ENCODE results near the gene ESD. TPM values are rescaled to one million over a fixed set of nuclear protein-coding genes. Genes with fewer than 3 reads are reported as not detected.

The ESD gene
- total RNA-seq, 1 donor from 2014 or later, result 109 TPM

- no peaks in the 10 kb centered on the region for H3K4me1 Mint-ChIP-seq
- DNase-seq (ENCODE audit: low spot score in 2 of 2, unreplicated experiment in 2 of 2), result no peak
- no peaks in the 10 kb centered on the region for H3K36me3 Mint-ChIP-seq
- H3K4me3 Mint-ChIP-seq, result no peak overlapping the region
- no peaks in the 10 kb centered on the region for H3K27me3 Mint-ChIP-seq (ENCODE audit: low read depth)
- H3K27ac Mint-ChIP-seq, result no peak overlapping the region
- TF ChIP-seq CTCF (IDR thresholded peaks at IDR 0.05; ENCODE audit: unreplicated experiment), result no peak
- H3K9me3 Mint-ChIP-seq, result no peaks in the 10 kb centered on the region
Observed at GRCh38 chr13:46803586-46803985, 6.6 kb upstream of the ESD start.

- H3K36me3 Mint-ChIP-seq, result no peaks in the 10 kb centered on the region
- H3K27ac Mint-ChIP-seq, result no peak overlapping the region
- no peak for DNase-seq (ENCODE audit: low spot score in 2 of 2, unreplicated experiment in 2 of 2)
- no peaks in the 10 kb centered on the region for H3K27me3 Mint-ChIP-seq (ENCODE audit: low read depth)
- no peak overlapping the region for H3K4me3 Mint-ChIP-seq
- no peaks in the 10 kb centered on the region for H3K9me3 Mint-ChIP-seq
- H3K4me1 Mint-ChIP-seq, result peaks cover 10% of the 10 kb centered on the region
- no peak for TF ChIP-seq CTCF (IDR thresholded peaks at IDR 0.05; ENCODE audit: unreplicated experiment)
Observed at GRCh38 chr13:46801858-46802257, 4.9 kb upstream of the ESD start.

GRCh38 chr13:46799139-46799538, 2.2 kb upstream of the ESD start:
- Mint-ChIP-seq H3K4me1 (peaks cover 22% of the 10 kb centered on the region), H3K36me3 (peaks cover 1% of the 10 kb centered on the region), H3K27me3 (ENCODE audit: low read depth) (no peaks in the 10 kb centered on the region), H3K4me3 (no peak overlapping the region), H3K27ac (no peak overlapping the region), H3K9me3 (no peaks in the 10 kb centered on the region)
- no peak for TF ChIP-seq CTCF (IDR thresholded peaks at IDR 0.05; ENCODE audit: unreplicated experiment)
- DNase-seq (ENCODE audit: low spot score in 2 of 2, unreplicated experiment in 2 of 2), result no peak

- Mint-ChIP-seq H3K27ac (peak overlapping the region; percentile 95), H3K4me1 (peaks cover 25% of the 10 kb centered on the region), H3K9me3 (no peaks in the 10 kb centered on the region), H3K4me3 (peak overlapping the region; percentile 87), H3K27me3 (ENCODE audit: low read depth) (no peaks in the 10 kb centered on the region), H3K36me3 (peaks cover 1% of the 10 kb centered on the region)
- no peak for DNase-seq (ENCODE audit: low spot score in 2 of 2, unreplicated experiment in 2 of 2)
- TF ChIP-seq CTCF (IDR thresholded peaks at IDR 0.05; ENCODE audit: unreplicated experiment), result no peak
Observed at GRCh38 chr13:46797501-46798237, 708 bp upstream of the ESD start.

- Mint-ChIP-seq H3K27me3 (ENCODE audit: low read depth) (no peaks in the 10 kb centered on the region), H3K4me1 (peaks cover 25% of the 10 kb centered on the region), H3K36me3 (peaks cover 1% of the 10 kb centered on the region), H3K4me3 (peak overlapping the region; percentile 87), H3K27ac (peak overlapping the region; percentile 95), H3K9me3 (no peaks in the 10 kb centered on the region)
- no peak for TF ChIP-seq CTCF (IDR thresholded peaks at IDR 0.05; ENCODE audit: unreplicated experiment)
- DNase-seq (ENCODE audit: low spot score in 2 of 2, unreplicated experiment in 2 of 2), result no peak
Observed at GRCh38 chr13:46796129-46796514, 839 bp downstream of the ESD start.

All from mesothelial cell of epicardium (in vitro differentiated cells).